Thymus (tissue), 11 donors: ENCODE measurements around the gene MYH7. TPM values are rescaled to one million over a fixed set of nuclear protein-coding genes. Genes with fewer than 3 reads are reported as not detected.

Source experiments
- DNase-seq, 9 donors: peaks; one replicate each; pipeline ENCODE4 v3.0.0-alpha.2; 2013; ENCODE audit warnings: low spot score in 9 of 9, low read depth in 6 of 9, missing footprints in 1 of 9
- H3K27ac ChIP-seq, 2 donors: one replicate each; pipeline ENCODE4 v1.5.1; 2013; ENCODE audit warnings: control low read depth in 1 of 2, low read depth in 1 of 2, low read length in 1 of 2, mild to moderate bottlenecking in 1 of 2, moderate library complexity in 1 of 2
- H3K27me3 ChIP-seq, 2 donors: one replicate each; pipeline ENCODE4 v1.5.1; 2013; ENCODE audit warnings: low read length in 1 of 2; ENCODE audit not compliant: control insufficient read depth in 2 of 2, insufficient read depth in 1 of 2
- H3K36me3 ChIP-seq, 2 donors: one replicate each; pipeline ENCODE4 v1.5.1; 2013; ENCODE audit warnings: low read length in 1 of 2, mild to moderate bottlenecking in 1 of 2, moderate library complexity in 1 of 2; ENCODE audit not compliant: control insufficient read depth in 2 of 2, insufficient read depth in 2 of 2
- H3K4me1 ChIP-seq, 2 donors: one replicate each; pipeline ENCODE4 v1.5.1; 2013; ENCODE audit warnings: low read length in 2 of 2; ENCODE audit not compliant: control insufficient read depth in 2 of 2, insufficient read depth in 2 of 2
- H3K4me3 ChIP-seq, 2 donors: one replicate each; pipeline ENCODE4 v1.5.1; 2013; ENCODE audit warnings: low read length in 2 of 2, control low read depth in 1 of 2, mild to moderate bottlenecking in 1 of 2
- H3K9me3 ChIP-seq, 2 donors: one replicate each; pipeline ENCODE4 v1.5.1; 2013; ENCODE audit warnings: low read length in 1 of 2, mild to moderate bottlenecking in 1 of 2; ENCODE audit not compliant: control insufficient read depth in 2 of 2, insufficient read depth in 1 of 2
- WGBS: extraction: QIAGEN DNeasy Blood & Tissue Kit; methylation state at CpG from one replicate; pipeline ENCODE4 v1.1.7; 2013; 5-methylcytosine and 5-hydroxymethylcytosine counted together
- polyA plus RNA-seq: library from polyadenylated mRNA; stranded (reverse); fragments of 200-250 nt; gene quantifications from one replicate; pipeline ENCODE4 v1.2.3, GENCODE V29; 2013
- total RNA-seq: library from RNA; stranded (reverse); fragments of 120-200 nt; gene quantifications from one replicate; pipeline ENCODE4 v1.2.4, GENCODE V29; 2013
- donor health status: healthy.

MYH7 gene
- total and polyA plus RNA-seq, 2 donors = 0.09 to 0.46 TPM

- peaks cover 0 to 32% of the 10 kb centered on the region in 2 donors for H3K27me3 ChIP-seq
- H3K36me3 ChIP-seq = no peaks in the 10 kb centered on the region
- no peaks in the 10 kb centered on the region for H3K9me3 ChIP-seq
- H3K27ac ChIP-seq = no peak overlapping the region
- H3K4me1 ChIP-seq = no peaks in the 10 kb centered on the region
- no peak overlapping the region for H3K4me3 ChIP-seq
- 88% methylated on average over 16 of the region's 16 CpGs for WGBS
- no peak for DNase-seq
Measured at GRCh38 chr14:23380197-23380914, 55.1 kb downstream of the MYH7 start.

GRCh38 chr14:23379366-23380196, 55.9 kb downstream of the MYH7 start:
- 42% methylated on average over 12 of the region's 12 CpGs for WGBS
- H3K4me3 ChIP-seq = no peak overlapping the region
- H3K36me3 ChIP-seq = no peaks in the 10 kb centered on the region
- no peak overlapping the region for H3K27ac ChIP-seq
- peak in 8 of 9 donors; percentile 34 to 77 (median 58) for DNase-seq
- H3K4me1 ChIP-seq = no peaks in the 10 kb centered on the region
- peaks cover 0 to 32% of the 10 kb centered on the region in 2 donors for H3K27me3 ChIP-seq
- H3K9me3 ChIP-seq = no peaks in the 10 kb centered on the region

- H3K9me3 ChIP-seq = no peaks in the 10 kb centered on the region
- no peak for DNase-seq
- no peak overlapping the region for H3K27ac ChIP-seq
- WGBS = 93% methylated on average over 11 of the region's 11 CpGs
- no peaks in the 10 kb centered on the region for H3K36me3 ChIP-seq
- no peak overlapping the region for H3K4me3 ChIP-seq
- H3K4me1 ChIP-seq = no peaks in the 10 kb centered on the region
- peaks cover 0 to 32% of the 10 kb centered on the region in 2 donors for H3K27me3 ChIP-seq
Measured at GRCh38 chr14:23378612-23379220, 56.7 kb downstream of the MYH7 start.

GRCh38 chr14:23377573-23378563, 57.6 kb downstream of the MYH7 start:
- 92% methylated on average over 14 of the region's 14 CpGs for WGBS
- DNase-seq = no peak
- Histone ChIP-seq H3K4me1 (no peaks in the 10 kb centered on the region), H3K27me3 (peaks cover 0 to 35% of the 10 kb centered on the region in 2 donors), H3K27ac (no peak overlapping the region), H3K9me3 (no peaks in the 10 kb centered on the region), H3K36me3 (no peaks in the 10 kb centered on the region), H3K4me3 (no peak overlapping the region)

- Histone ChIP-seq H3K9me3 (no peaks in the 10 kb centered on the region), H3K4me1 (no peaks in the 10 kb centered on the region), H3K4me3 (no peak overlapping the region), H3K27ac (no peak overlapping the region), H3K27me3 (peaks cover 0 to 29% of the 10 kb centered on the region in 2 donors), H3K36me3 (no peaks in the 10 kb centered on the region)
- DNase-seq = no peak
- 91% methylated on average over 11 of the region's 11 CpGs for whole genome bisulfite sequencing
Measured at GRCh38 chr14:23377198-23377550, 58.3 kb downstream of the MYH7 start.

GRCh38 chr14:23376482-23377197, 58.8 kb downstream of the MYH7 start, which contains the start of gene CMTM5:
Gene CMTM5, plus strand, starts transcription at chr14:23377046. Its CDS starts 206 bp downstream, at chr14:23377252.
- Histone ChIP-seq H3K36me3 (no peaks in the 10 kb centered on the region), H3K4me1 (no peaks in the 10 kb centered on the region), H3K27me3 (peaks cover 0 to 25% of the 10 kb centered on the region in 2 donors), H3K27ac (no peak within 1 kb of the TSS), H3K4me3 (no peak within 1 kb of the TSS), H3K9me3 (no peaks in the 10 kb centered on the region)
- no peak for DNase-seq
- WGBS = 90% methylated on average over 13 of the region's 13 CpGs

GRCh38 chr14:23375527-23376251, 59.8 kb downstream of the MYH7 start:
- Histone ChIP-seq H3K27ac (no peak overlapping the region), H3K4me3 (no peak overlapping the region), H3K27me3 (peaks cover 0 to 25% of the 10 kb centered on the region in 2 donors), H3K36me3 (no peaks in the 10 kb centered on the region), H3K4me1 (no peaks in the 10 kb centered on the region), H3K9me3 (no peaks in the 10 kb centered on the region)
- WGBS = 96% methylated on average over 21 of the region's 21 CpGs
- DNase-seq = no peak
